ENCODE data around the gene CEACAM8. TPM values are rescaled to one million over a fixed set of nuclear protein-coding genes. Genes with fewer than 3 reads are reported as not detected.
A peak's percentile ranks its signal among the peaks of the same experiment; 100 is the strongest.

Gene CEACAM8
- total RNA-seq, 1 experiment from 2014 or later: not detected

GRCh38 chr19:42634409-42635232 is 39.9 kb upstream of the CEACAM8 start:
- TF ChIP-seq, protein P1, sequence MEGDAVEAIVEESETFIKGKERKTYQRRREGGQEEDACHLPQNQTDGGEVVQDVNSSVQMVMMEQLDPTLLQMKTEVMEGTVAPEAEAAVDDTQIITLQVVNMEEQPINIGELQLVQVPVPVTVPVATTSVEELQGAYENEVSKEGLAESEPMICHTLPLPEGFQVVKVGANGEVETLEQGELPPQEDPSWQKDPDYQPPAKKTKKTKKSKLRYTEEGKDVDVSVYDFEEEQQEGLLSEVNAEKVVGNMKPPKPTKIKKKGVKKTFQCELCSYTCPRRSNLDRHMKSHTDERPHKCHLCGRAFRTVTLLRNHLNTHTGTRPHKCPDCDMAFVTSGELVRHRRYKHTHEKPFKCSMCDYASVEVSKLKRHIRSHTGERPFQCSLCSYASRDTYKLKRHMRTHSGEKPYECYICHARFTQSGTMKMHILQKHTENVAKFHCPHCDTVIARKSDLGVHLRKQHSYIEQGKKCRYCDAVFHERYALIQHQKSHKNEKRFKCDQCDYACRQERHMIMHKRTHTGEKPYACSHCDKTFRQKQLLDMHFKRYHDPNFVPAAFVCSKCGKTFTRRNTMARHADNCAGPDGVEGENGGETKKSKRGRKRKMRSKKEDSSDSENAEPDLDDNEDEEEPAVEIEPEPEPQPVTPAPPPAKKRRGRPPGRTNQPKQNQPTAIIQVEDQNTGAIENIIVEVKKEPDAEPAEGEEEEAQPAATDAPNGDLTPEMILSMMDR (IDR thresholded peaks at IDR 0.05): peak; percentile 82
- TF ChIP-seq SIN3A (IDR thresholded peaks at IDR 0.05; ENCODE audit: borderline replicate concordance, insufficient read depth, low read depth, low read length): no peak
- CTCF ChIA-PET: interaction anchor here (0.7 kb wide), 2 partner anchors 13 to 257 kb away, joined by 3 read pairs; no protein-coding TSS in a partner anchor
- peak; percentile 73; the same call in 1 of the 2 replicates for ATAC-seq
- peak; percentile 28 for DNase-seq (ENCODE audit: low read depth, low spot score)
- Histone ChIP-seq H3K36me3 (ENCODE audit: control insufficient read depth, insufficient read depth, low read length) (no peaks in the 10 kb centered on the region), H3K4me1 (ENCODE audit: control insufficient read depth, insufficient read depth, low read length) (no peaks in the 10 kb centered on the region), H3K27me3 (ENCODE audit: control insufficient read depth, insufficient read depth, low read length) (no peaks in the 10 kb centered on the region; the same call in 1 of the 2 replicates), H3K9me3 (ENCODE audit: control insufficient read depth, insufficient read depth, low read depth, low read length) (no peaks in the 10 kb centered on the region), H3K4me3 (ENCODE audit: low read depth in 2 of 2, low read length in 2 of 2) (no peak overlapping the region), H3K27ac (ENCODE audit: low read length) (no peak overlapping the region)
- POLR2A ChIA-PET: no interaction called here
- BruUV-seq (replicated peaks): no TSS peak
- intact Hi-C loops (cut with micrococcal nuclease; ENCODE audit: unreplicated experiment): no loop called here
- in situ Hi-C loops (cut with HindIII; ENCODE audit: low pct_unique_long_range_greater_than_20kb, low sequenced_read_pairs): no loop called here

GRCh38 chr19:42629191-42629590 is 34.5 kb upstream of the CEACAM8 start:
- Histone ChIP-seq H3K27me3 (ENCODE audit: control insufficient read depth, insufficient read depth, low read length) (no peaks in the 10 kb centered on the region), H3K27ac (ENCODE audit: low read length) (no peak overlapping the region), H3K4me3 (ENCODE audit: low read depth in 2 of 2, low read length in 2 of 2) (no peak overlapping the region), H3K9me3 (ENCODE audit: control insufficient read depth, insufficient read depth, low read depth, low read length) (no peaks in the 10 kb centered on the region), H3K4me1 (ENCODE audit: control insufficient read depth, insufficient read depth, low read length) (no peaks in the 10 kb centered on the region), H3K36me3 (ENCODE audit: control insufficient read depth, insufficient read depth, low read length) (no peaks in the 10 kb centered on the region)
- CTCF ChIA-PET: no interaction called here
- ATAC-seq: no peak
- in situ Hi-C loops (cut with HindIII; ENCODE audit: low pct_unique_long_range_greater_than_20kb, low sequenced_read_pairs): no loop called here
- no peak for DNase-seq (ENCODE audit: low read depth, low spot score)
- intact Hi-C loops (cut with micrococcal nuclease; ENCODE audit: unreplicated experiment): no loop called here
- TF ChIP-seq POLR2AphosphoS5 (IDR thresholded peaks at IDR 0.05; ENCODE audit: low read depth, low read length) (no peak), TCF7L2 (IDR thresholded peaks at IDR 0.05; ENCODE audit: low read depth, low read length) (no peak), SIN3A (IDR thresholded peaks at IDR 0.05; ENCODE audit: borderline replicate concordance, insufficient read depth, low read depth, low read length) (no peak)
- TF ChIP-seq, protein P2, sequence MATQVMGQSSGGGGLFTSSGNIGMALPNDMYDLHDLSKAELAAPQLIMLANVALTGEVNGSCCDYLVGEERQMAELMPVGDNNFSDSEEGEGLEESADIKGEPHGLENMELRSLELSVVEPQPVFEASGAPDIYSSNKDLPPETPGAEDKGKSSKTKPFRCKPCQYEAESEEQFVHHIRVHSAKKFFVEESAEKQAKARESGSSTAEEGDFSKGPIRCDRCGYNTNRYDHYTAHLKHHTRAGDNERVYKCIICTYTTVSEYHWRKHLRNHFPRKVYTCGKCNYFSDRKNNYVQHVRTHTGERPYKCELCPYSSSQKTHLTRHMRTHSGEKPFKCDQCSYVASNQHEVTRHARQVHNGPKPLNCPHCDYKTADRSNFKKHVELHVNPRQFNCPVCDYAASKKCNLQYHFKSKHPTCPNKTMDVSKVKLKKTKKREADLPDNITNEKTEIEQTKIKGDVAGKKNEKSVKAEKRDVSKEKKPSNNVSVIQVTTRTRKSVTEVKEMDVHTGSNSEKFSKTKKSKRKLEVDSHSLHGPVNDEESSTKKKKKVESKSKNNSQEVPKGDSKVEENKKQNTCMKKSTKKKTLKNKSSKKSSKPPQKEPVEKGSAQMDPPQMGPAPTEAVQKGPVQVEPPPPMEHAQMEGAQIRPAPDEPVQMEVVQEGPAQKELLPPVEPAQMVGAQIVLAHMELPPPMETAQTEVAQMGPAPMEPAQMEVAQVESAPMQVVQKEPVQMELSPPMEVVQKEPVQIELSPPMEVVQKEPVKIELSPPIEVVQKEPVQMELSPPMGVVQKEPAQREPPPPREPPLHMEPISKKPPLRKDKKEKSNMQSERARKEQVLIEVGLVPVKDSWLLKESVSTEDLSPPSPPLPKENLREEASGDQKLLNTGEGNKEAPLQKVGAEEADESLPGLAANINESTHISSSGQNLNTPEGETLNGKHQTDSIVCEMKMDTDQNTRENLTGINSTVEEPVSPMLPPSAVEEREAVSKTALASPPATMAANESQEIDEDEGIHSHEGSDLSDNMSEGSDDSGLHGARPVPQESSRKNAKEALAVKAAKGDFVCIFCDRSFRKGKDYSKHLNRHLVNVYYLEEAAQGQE (IDR thresholded peaks at IDR 0.05; ENCODE audit: insufficient read depth in 1 of 2, low read depth in 2 of 2, low read length in 1 of 2): no peak
- TF ChIP-seq, protein P1 (IDR thresholded peaks at IDR 0.05): no peak
- POLR2A ChIA-PET: no interaction called here
- BruUV-seq (replicated peaks): no TSS peak

All from Panc1 (cell line).